ENCODE data around the gene AGAP1.

The AGAP1 gene

DNA sequence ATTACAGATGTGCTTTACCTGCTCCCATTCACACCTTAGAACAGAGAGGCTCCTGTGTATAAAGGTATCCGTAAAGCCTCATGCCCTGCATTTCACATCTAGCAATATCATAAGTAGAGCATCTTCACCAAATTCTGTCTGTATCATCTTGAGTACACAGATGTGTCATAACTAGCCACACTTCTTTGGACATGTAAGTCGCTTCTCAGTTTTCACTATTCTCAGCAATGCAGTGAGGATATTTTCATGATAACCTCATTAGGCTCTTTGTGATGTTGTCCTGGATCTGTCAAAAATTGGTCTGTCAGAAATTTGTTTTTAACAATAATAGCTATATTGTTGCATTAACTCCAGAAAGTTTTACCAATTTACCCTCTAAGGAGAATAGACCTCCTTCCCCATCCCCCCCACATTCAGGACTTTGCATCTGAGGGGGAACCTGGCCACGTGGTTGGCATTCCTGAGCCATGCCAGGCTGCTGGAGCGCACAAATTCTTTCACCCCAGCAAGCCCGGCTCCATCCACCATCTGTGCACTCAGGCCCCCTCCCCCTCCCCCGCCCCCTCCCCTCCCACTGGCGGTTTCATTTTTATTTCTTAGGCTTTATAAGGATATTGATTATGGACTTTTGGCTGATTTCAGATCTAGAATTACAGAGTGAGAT is 34.1 kb downstream of the AGAP1 start:
- no peak for DNase-seq (ENCODE audit: low read depth)
- H3K4me3 ChIP-seq (ENCODE audit: low read depth, low read length), result no peak overlapping the region
- TF ChIP-seq, protein P1, sequence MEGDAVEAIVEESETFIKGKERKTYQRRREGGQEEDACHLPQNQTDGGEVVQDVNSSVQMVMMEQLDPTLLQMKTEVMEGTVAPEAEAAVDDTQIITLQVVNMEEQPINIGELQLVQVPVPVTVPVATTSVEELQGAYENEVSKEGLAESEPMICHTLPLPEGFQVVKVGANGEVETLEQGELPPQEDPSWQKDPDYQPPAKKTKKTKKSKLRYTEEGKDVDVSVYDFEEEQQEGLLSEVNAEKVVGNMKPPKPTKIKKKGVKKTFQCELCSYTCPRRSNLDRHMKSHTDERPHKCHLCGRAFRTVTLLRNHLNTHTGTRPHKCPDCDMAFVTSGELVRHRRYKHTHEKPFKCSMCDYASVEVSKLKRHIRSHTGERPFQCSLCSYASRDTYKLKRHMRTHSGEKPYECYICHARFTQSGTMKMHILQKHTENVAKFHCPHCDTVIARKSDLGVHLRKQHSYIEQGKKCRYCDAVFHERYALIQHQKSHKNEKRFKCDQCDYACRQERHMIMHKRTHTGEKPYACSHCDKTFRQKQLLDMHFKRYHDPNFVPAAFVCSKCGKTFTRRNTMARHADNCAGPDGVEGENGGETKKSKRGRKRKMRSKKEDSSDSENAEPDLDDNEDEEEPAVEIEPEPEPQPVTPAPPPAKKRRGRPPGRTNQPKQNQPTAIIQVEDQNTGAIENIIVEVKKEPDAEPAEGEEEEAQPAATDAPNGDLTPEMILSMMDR (IDR thresholded peaks at IDR 0.05; ENCODE audit: control insufficient read depth, extremely low read depth, insufficient read depth), result no peak

DNA sequence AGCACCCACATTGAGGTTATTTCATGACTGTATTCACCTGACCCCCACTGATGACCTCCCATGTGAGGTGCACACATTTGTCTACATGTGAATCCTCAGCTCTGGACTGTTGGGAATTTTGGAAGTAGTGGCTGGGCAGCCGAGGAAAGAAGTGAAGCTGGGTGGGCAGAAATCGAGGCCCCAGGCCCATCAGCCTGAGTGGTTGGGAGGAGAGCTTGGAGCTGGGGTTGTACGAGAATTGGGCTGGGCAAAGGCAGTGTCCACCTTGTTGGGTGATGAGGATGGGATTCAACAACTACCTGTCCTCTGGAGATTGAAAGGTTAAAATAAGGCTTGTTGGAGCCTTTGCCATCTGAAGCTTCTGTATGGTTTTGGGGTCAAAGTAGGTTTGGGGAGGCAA is 35.8 kb downstream of the AGAP1 start:
- H3K4me3 ChIP-seq (ENCODE audit: low read depth, low read length), result no peak overlapping the region
- no peak for DNase-seq (ENCODE audit: low read depth)
- TF ChIP-seq, protein P1 (IDR thresholded peaks at IDR 0.05; ENCODE audit: control insufficient read depth, extremely low read depth, insufficient read depth), result no peak

DNA sequence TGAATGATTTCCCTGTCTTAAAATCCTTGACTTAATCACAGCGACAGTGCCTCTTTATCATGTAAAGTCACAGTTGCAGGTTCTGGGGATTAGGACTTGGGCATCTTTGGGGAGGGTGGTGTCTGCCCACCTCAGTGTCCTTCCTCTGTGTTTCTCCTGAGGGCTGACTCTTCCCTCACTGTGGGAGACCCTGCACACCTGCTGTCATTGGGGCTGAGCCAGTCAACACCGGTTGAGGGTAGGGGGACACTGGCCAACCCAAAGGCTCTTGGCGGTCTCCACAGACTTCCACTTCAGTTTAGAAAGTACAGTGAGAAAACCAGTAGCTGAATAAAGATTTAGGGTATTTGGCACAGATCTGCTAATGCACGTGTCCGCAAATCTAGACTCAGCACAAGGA is 36.9 kb downstream of the AGAP1 start:
- TF ChIP-seq, protein P1 (IDR thresholded peaks at IDR 0.05; ENCODE audit: control insufficient read depth, extremely low read depth, insufficient read depth), result no peak
- no peak for DNase-seq (ENCODE audit: low read depth)

DNA sequence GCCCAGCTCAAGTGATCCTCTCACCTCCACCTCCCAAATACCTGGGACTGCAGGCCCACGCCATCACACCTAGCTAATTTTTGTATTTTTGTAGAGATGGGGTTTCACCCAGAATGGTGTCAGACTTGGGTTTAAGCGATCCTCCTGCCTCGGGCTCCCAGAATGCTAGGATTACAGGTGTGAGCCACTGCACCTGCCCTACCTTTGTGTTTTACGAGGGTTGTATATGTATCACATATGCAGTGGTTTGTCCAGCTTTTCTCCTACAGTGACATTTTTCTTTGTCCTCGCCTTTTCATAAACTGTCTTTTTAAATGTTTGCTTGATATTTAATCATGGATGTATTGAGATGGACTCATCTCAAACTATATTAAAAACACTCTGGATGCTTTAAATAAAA is 38.5 kb downstream of the AGAP1 start:
- no peak overlapping the region for H3K4me3 ChIP-seq (ENCODE audit: low read depth, low read length)
- no peak for DNase-seq (ENCODE audit: low read depth)
- TF ChIP-seq, protein P1 (IDR thresholded peaks at IDR 0.05; ENCODE audit: control insufficient read depth, extremely low read depth, insufficient read depth), result no peak

More for the DNA sequence above, 36.9 kb downstream of the AGAP1 start:
- H3K4me3 ChIP-seq (ENCODE audit: low read depth, low read length), result no peak overlapping the region

DNA sequence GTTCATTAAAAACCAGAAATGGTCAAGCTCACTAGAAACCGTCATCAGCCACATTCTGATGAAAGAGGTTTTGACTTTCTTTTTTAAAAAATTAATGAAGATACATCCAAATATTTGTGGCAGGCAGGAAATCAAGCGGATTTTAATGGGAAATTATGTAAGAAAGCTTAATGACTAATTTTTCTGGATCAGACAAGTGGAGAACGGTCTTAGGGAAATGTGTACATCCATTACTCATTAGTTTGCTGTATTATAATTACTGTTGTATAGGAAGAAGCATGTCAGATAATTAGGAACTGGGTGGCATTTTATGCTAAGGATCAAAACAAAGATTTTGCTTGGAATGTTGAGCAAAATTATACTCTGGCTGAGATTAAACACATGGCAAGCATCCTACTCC is 39.4 kb downstream of the AGAP1 start:
- DNase-seq (ENCODE audit: low read depth), result no peak
- TF ChIP-seq, protein P1 (IDR thresholded peaks at IDR 0.05; ENCODE audit: control insufficient read depth, extremely low read depth, insufficient read depth), result no peak
- no peak overlapping the region for H3K4me3 ChIP-seq (ENCODE audit: low read depth, low read length)

DNA sequence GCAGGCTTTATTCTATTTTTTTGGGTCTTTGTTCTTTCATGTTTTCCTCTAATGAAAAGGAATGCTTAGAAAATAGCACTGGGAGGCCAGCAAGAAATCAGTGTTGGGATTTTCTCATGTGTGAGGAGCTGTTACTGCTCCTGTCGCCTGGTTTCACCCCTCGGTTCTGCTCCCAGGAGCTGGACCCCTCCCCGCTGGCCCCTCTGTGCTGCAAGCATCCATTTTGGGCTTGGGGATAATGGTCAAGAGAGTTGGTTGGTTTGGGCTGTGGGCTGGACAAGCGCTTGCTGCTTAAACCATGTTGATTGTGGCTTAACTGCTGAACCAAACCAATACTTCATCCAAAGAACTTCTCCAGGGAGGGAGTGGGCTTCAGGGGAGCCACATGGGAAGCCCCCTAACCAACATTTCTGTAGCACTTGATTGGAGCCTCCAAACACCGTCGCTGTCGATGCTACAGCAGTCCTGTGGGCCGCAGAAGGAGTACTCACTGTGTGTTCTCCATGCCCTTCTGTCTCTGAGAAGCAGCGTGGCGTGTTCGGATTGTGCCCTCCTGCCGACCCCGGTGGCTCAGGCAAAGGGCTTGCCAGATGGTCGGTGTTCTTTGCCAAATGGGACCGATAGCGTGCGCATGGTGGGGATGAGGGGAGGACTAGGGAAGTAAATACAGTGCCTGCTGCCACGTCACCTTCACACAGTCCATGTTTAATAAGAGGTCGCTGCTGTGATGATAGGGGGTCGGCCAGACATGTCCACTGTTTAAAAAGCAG is 40.0 kb downstream of the AGAP1 start:
- no peak for DNase-seq (ENCODE audit: low read depth)
- TF ChIP-seq, protein P1 (IDR thresholded peaks at IDR 0.05; ENCODE audit: control insufficient read depth, extremely low read depth, insufficient read depth), result no peak
- H3K4me3 ChIP-seq (ENCODE audit: low read depth, low read length), result no peak overlapping the region
